Stimulated activated CD4-positive, alpha-beta T cell treated with anti-CD3 and anti-CD28 coated beads, Interleukin-4, amount 100 ng/mL, for 24 hours (primary cell): ENCODE data around the gene CES2.
A peak's percentile ranks its signal among the peaks of the same experiment; 100 is the strongest.
"Not testable (repeated sequence)": the region's sequence is repeated elsewhere in the genome, so short reads cannot be mapped to it uniquely, and the experiment has no call there.

ENCODE experiments used
- DNase-seq: peaks from one replicate; pipeline ENCODE4 v3.0.0-alpha.2; 2020

The CES2 gene

DNA sequence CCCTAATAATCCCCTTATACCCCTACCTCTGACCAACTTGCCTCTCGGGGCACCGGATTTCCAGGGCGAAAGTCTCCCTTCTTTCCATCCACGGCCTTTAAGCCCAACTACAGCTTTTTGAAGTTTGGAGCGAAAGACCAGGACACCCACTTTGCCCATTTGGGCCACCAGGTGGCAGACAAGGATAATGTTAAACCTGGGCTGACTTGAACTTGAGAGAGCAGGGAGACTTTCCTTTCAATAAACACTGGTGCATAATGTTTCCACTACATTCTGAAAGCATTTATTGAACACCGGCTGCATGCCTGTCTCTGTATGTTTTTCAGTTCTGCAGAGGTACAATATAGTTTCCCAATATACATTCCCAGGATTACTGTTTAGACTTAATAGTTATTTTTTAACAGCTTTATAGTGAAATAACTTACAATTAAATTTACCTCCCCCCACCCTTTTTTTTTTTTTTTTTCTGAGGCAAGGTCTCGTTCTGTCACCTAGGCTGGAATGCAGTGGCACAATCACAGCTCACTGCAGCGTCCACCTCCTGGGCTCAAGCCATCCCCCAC lies 18.9 kb downstream of the CES2 start:
- DNase-seq = peak; percentile 81

DNA sequence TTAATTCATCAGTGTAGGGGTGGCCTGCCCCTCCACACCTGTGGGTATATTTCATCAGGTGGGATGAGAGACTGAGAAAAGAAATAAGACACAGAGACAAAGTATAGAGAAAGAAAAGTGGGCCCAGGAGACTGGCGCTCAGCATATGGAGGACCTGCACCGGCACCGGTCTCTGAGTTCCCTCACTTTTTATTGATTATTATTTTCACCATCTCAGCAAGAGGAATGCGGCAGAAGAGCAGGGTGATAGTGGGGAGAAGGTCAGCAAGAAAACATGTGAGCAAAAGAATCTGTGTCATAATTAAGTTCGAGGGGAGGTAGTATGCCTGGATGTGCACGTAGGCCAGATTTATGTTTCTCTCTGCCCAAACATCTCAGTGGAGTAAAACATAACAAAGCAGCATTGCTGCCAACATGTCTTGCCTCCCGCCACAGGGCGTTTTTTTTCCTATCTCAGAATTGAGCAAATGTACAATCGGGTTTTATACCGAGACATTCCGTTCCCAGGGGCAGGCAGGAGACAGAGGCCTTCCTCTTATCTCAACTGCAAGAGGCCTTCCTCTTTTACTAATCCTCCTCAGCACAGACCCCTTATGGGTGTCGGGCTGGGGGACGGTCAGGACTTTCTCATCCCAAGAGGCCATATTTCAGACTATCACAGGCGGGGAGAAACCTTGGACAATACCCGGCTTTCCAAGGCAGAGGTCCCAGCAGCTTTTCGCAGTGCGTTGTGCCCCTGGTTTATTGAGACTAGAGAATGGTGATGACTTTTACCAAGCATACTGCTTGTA lies 20.2 kb downstream of the CES2 start:
- DNase-seq = not testable (repeated sequence)

- DNase-seq = not testable (repeated sequence)
Observed at GRCh38 chr16:66956154-66956457, 20.8 kb downstream of the CES2 start.

DNA sequence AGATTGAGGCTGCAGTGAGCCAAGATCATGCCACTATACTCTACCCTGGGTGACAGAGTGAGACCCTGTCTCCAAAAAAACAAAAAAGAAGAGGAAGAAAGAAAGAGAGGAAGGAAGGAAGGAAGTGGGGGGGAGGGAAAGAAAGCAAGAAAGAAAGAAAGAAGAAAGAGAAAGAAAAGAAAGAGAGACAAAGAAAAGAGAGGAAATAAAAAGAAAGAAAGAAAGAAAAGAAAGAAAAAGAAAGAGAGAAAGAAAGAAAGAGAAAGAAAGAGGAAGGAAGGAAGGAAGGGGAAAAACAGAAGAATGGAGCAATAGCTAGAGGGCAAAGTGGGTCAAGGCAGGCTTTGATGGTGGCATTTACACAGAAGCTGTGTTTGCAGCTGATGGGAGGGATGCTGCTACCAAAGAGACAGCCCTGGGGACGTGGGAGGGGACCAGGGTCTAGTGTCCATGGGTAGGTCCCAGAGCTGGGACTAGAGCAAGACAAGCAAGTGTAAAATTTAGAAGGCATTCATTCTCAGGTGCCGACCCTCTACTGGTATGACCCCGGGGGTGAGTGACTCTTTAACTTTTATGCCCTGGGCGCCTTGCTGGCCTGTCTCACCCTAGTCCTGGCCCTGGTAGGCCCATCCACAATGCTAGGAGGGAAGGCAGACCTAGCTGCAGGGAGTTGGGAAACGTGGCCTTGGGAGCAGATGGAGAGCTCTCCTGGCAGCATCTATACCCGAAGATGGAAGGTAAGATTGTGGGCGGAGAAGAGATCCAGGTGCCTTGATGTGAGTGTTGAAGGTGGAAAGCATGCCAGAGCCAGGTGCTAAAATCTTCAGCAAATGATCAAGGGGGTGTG lies 23.8 kb downstream of the CES2 start:
- no peak for DNase-seq

GRCh38 chr16:66959704-66960161 lies 24.4 kb downstream of the CES2 start:
- DNase-seq = no peak

- no peak for DNase-seq
Observed at GRCh38 chr16:66960270-66960669, 25.0 kb downstream of the CES2 start.

DNA sequence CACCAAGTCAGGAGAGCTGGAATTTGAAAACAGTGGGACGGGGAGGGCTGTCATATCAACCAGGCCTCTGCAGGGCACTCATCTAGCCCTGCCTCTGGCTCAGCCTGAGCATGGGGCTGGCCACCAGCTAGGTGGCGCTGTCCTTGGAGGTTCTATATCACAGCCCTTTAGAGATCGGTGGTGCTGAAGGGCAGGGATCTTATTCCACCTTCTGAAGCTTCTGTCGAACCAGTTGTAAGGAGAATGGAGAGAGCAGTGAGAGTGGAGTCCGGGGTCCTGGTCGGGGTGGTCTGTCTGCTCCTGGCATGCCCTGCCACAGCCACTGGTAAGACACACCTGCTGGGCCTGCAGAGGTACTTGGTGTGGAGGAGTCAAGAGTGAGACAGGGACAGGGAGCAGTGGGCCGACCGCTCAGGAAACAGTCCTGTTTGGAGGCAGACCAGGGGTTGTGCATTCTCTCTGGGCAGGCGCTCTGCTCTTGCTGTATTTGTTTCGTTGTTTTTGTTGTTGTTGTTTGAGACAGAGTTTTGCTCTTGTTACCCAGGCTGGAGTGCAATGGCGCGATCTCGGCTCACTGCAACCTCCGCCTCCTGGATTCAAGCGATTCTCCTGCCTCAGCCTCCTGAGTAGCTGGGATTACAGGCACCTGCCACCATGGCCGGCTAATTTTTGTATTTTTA lies 25.9 kb downstream of the CES2 start, which contains the start of gene CES3:
Gene CES3 (plus strand): TSS at position 202 of the 680 bp plus-strand sequence. CDS start 42 bp downstream, at position 244.
- peak; percentile 63 for DNase-seq

GRCh38 chr16:66961914-66962313 lies 26.6 kb downstream of the CES2 start:
- no peak for DNase-seq

DNA sequence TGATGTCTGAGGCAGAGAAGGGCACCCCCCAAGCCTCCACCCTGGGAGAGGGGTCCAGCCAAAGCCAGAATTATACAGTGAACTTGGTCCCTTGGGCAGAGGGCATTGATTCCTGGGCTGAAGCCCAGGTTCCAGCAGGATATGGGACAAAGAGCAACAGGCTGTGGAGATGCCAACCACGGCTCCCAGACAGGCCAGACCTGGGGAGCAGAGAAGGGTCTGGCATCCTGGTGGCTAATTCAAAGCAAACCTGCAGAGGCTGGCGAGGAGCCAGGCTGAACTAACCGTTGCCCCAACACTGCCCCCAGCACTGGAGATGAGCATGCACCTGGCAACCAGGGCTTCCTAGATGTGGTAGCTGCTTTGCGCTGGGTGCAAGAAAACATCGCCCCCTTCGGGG lies 28.7 kb downstream of the CES2 start:
- no peak for DNase-seq

- no peak for DNase-seq
Observed at GRCh38 chr16:66968847-66969246, 33.5 kb downstream of the CES2 start.

- DNase-seq = no peak
Observed at GRCh38 chr16:66970775-66971720, 35.7 kb downstream of the CES2 start.

GRCh38 chr16:66972983-66973382 lies 37.7 kb downstream of the CES2 start:
- DNase-seq = no peak

DNA sequence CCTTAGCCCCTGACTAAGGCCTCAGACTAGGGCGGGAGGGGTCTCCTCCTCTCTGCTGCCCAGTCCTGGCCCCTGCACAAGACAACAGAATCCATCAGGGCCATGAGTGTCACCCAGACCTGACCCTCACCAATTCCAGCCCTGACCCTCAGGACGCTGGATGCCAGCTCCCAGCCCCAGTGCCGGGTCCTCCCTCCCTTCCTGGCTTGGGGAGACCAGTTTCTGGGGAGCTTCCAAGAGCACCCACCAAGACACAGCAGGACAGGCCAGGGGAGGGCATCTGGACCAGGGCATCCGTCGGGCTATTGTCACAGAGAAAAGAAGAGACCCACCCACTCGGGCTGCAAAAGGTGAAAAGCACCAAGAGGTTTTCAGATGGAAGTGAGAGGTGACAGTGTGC lies 38.4 kb downstream of the CES2 start:
- DNase-seq = no peak

DNA sequence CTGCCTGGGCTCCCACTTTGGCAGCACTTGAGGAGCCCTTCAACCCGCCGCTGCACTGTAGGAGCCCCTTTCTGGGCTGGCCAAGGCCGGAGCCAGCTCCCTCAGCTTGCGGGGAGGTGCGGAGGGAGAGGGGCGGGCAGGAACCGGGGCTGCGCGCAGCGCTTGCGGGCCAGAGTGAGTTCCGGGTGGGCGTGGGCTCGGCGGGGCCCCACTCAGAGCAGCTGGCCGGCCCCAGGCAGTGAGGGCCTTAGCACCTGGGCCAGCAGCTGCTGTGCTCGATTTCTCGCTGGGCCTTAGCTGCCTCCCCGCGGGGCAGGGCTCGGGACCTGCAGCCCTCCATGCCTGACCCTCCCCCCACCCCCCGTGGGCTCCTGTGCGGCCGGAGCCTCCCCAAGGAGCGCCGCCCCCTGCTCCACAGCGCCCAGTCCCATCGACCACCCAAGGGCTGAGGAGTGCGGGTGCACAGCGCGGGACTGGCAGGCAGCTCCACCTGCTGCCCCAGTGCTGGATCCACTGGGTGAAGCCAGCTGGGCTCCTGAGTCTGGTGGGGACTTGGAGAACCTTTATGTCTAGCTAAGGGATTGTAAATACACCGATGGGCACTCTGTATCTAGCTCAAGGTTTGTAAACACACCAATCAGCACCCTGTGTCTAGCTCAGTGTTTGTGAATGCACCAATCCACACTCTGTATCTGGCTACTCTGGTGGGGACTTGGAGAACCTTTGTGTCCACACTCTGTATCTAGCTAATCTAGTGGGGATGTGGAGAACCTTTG lies 39.0 kb downstream of the CES2 start:
- DNase-seq = not testable (repeated sequence)

DNA sequence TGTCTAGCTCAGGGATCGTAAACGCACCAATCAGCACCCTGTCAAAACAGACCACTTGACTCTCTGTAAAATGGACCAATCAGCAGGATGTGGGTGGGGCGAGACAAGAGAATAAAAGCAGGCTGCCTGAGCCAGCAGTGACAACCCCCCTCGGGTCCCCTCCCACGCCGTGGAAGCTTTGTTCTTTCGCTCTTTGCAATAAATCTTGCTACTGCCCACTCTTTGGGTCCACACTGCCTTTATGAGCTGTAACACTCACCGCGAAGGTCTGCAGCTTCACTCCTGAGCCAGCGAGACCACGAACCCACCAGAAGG lies 39.6 kb downstream of the CES2 start:
- peak; percentile 54 for DNase-seq

GRCh38 chr16:66975302-66975893 lies 40.1 kb downstream of the CES2 start:
- DNase-seq = no peak

DNA sequence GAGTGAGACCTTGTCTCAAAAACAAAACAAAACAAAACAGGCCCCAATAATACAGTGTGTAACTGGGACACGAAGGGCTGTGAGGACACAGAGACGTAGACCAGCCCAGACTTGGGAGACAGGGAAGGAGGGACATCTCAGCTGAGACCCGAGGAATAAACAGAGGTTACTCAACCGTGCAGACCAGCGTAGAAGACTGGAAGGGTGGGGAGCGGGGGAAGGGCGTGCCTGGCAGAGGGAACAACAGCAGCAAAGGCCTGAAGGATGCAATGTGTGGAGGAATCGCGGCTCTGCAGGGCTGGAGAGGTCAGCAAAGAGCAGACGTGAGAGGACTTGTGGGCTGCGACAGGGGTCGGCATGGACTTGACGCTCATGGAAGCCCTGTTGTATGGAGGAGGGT lies 41.4 kb downstream of the CES2 start:
- DNase-seq = no peak

GRCh38 chr16:66977341-66978113 lies 42.2 kb downstream of the CES2 start:
- DNase-seq = peak; percentile 93

- DNase-seq = no peak
Observed at GRCh38 chr16:66979011-66979717, 43.8 kb downstream of the CES2 start.
